DLD1 (cell line): ENCODE results near the gene ADAMTS13.

Source experiments
- in situ Hi-C: cut with HindIII; loops from 2 replicates; pipeline ENCODE4 v1.10.0; 2017; ENCODE audit warnings: low sequenced_read_pairs

The ADAMTS13 gene

GRCh38 chr9:133468777-133469421 is 46.7 kb downstream of the ADAMTS13 start:
- in situ Hi-C loops = no loop called here

GRCh38 chr9:133470427-133470924 is 48.3 kb downstream of the ADAMTS13 start:
- in situ Hi-C loops = no loop called here

GRCh38 chr9:133470988-133471387 is 48.8 kb downstream of the ADAMTS13 start:
- in situ Hi-C loops = no loop called here

- in situ Hi-C loops = no loop called here
Observed at GRCh38 chr9:133471551-133472276, 49.5 kb downstream of the ADAMTS13 start.

- in situ Hi-C loops = no loop called here
Observed at GRCh38 chr9:133472277-133472645, 50.1 kb downstream of the ADAMTS13 start.

- in situ Hi-C loops = no loop called here
Observed at GRCh38 chr9:133472753-133473378, 50.7 kb downstream of the ADAMTS13 start.

GRCh38 chr9:133473743-133474142 is 51.6 kb downstream of the ADAMTS13 start:
- in situ Hi-C loops = no loop called here

GRCh38 chr9:133474215-133474614 is 52.0 kb downstream of the ADAMTS13 start:
- in situ Hi-C loops = no loop called here

- in situ Hi-C loops = no loop called here
Observed at GRCh38 chr9:133474853-133475252, 52.7 kb downstream of the ADAMTS13 start.

GRCh38 chr9:133475292-133476012 is 53.3 kb downstream of the ADAMTS13 start:
- in situ Hi-C loops = no loop called here

GRCh38 chr9:133476036-133476931 is 54.1 kb downstream of the ADAMTS13 start:
- in situ Hi-C loops = no loop called here

- in situ Hi-C loops = no loop called here
Observed at GRCh38 chr9:133476941-133477340, 54.8 kb downstream of the ADAMTS13 start.

GRCh38 chr9:133477461-133477860 is 55.3 kb downstream of the ADAMTS13 start:
- in situ Hi-C loops = no loop called here

- in situ Hi-C loops = no loop called here
Observed at GRCh38 chr9:133477992-133478850, 56.1 kb downstream of the ADAMTS13 start.

- in situ Hi-C loops = no loop called here
Observed at GRCh38 chr9:133478851-133479711, 56.9 kb downstream of the ADAMTS13 start, which contains the start of gene SLC2A6. SLC2A6 (minus strand) TSS chr9:133479099; CDS start chr9:133479059, 40 bp downstream.

GRCh38 chr9:133483611-133484010 is 61.4 kb downstream of the ADAMTS13 start:
- in situ Hi-C loops = no loop called here

- in situ Hi-C loops = no loop called here
Observed at GRCh38 chr9:133484671-133485437, 62.7 kb downstream of the ADAMTS13 start.
